NB4 (cell line): ENCODE data around the gene KRT83.
A peak's percentile ranks its signal among the peaks of the same experiment; 100 is the strongest.

ENCODE experiments used
- DNase-seq: peaks from one replicate; pipeline ENCODE4 v3.0.0; 2010; ENCODE audit warnings: low read depth
- H3K4me3 ChIP-seq: one replicate; pipeline ENCODE4 v1.5.1; 2011; ENCODE audit warnings: mild to moderate bottlenecking, low read depth, low read length, moderate library complexity
- MAX ChIP-seq: IDR thresholded peaks from 2 replicates; pipeline ENCODE4 v1.6.1; 2011; ENCODE audit warnings: low read depth, low read length
- MYC ChIP-seq: IDR thresholded peaks from 2 replicates; pipeline ENCODE4 v1.6.1; 2011; ENCODE audit warnings: low read depth, low read length
- POLR2A ChIP-seq: IDR thresholded peaks from 2 replicates; pipeline ENCODE4 v1.6.1; 2011; ENCODE audit warnings: mild to moderate bottlenecking; ENCODE audit not compliant: insufficient read length; ENCODE audit errors: extremely low read depth
- TF ChIP-seq, protein P1 (sequence below): IDR thresholded peaks from one replicate; pipeline ENCODE4 v1.5.1; 2012; ENCODE audit warnings: low read depth, low read length

Gene KRT83

GRCh38 chr12:52327052-52327829 lies 6.0 kb upstream of the KRT83 start:
- DNase-seq, result peak; percentile 92
- TF ChIP-seq MAX, result no peak
- TF ChIP-seq, protein P1, sequence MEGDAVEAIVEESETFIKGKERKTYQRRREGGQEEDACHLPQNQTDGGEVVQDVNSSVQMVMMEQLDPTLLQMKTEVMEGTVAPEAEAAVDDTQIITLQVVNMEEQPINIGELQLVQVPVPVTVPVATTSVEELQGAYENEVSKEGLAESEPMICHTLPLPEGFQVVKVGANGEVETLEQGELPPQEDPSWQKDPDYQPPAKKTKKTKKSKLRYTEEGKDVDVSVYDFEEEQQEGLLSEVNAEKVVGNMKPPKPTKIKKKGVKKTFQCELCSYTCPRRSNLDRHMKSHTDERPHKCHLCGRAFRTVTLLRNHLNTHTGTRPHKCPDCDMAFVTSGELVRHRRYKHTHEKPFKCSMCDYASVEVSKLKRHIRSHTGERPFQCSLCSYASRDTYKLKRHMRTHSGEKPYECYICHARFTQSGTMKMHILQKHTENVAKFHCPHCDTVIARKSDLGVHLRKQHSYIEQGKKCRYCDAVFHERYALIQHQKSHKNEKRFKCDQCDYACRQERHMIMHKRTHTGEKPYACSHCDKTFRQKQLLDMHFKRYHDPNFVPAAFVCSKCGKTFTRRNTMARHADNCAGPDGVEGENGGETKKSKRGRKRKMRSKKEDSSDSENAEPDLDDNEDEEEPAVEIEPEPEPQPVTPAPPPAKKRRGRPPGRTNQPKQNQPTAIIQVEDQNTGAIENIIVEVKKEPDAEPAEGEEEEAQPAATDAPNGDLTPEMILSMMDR, result peak; percentile 99
- no peak overlapping the region for H3K4me3 ChIP-seq

DNA sequence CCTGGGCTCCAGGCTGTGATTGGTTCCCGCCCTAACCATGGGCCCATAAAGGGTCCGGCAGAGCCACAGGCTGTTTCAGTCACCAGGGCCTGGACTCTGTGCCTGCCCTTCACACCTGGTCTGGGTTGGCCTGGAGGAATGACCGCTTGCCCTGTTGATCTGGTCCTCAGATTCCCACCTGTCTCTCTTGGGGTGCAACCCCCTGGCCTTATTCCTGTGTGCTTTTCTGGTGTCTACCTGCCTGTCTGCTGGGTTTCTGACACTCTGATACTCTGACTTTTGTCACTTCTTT lies 2.9 kb upstream of the KRT83 start:
- no peak overlapping the region for H3K4me3 ChIP-seq
- TF ChIP-seq MYC (no peak), MAX (no peak), POLR2A (no peak)
- TF ChIP-seq, protein P1, result no peak
- no peak for DNase-seq

- no peak for TF ChIP-seq MAX
- TF ChIP-seq, protein P1, result no peak
- no peak for TF ChIP-seq POLR2A
- DNase-seq, result no peak
- no peak overlapping the region for H3K4me3 ChIP-seq
Observed at GRCh38 chr12:52323416-52324152, 2.4 kb upstream of the KRT83 start.

DNA sequence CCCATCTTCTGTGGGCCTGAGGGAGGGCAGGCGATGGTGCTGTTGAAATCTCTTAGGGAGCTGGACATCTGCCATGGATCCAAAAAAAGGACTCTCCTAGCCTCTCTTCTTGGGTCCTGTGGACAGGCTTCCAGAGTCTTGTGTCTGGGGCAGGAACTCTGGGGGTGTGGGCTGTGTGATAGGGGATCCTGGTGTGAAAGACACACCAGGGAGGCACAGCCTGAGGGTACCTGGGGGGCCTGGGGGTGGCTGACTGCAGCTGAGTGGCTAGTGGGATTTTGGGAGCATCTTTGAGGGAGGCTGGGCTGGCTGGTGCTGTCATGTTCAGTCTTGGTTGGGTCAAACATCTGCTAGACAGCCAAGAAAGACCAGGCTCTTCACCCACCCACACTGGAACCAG lies 1.8 kb upstream of the KRT83 start:
- TF ChIP-seq MYC, result no peak
- no peak for TF ChIP-seq POLR2A
- TF ChIP-seq, protein P1, result no peak
- no peak for TF ChIP-seq MAX
- H3K4me3 ChIP-seq, result no peak overlapping the region
- DNase-seq, result no peak

DNA sequence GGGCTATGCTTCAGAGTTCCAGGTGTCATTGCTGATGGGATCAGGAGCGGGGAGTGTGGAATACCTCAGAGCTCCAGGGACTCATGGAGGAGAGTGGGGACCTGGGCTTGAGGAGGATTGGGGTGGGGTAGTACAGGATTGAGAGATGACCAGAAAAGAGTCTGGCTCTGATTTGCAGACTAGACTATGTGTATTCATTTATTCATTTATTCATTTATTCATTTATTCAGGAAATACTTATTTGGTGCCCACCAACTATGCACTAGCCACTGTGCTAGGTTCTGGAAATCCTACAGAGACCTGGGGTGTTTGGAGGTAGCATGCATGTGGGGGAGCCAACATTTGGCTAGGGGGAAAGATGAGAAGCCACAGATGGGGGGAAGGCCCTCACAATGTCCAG lies 871 bp upstream of the KRT83 start:
- no peak for TF ChIP-seq POLR2A
- no peak for TF ChIP-seq MAX
- no peak for TF ChIP-seq MYC
- TF ChIP-seq, protein P1, result no peak

More for the DNA sequence above, 871 bp upstream of the KRT83 start:
- DNase-seq, result no peak
- no peak overlapping the region for H3K4me3 ChIP-seq
